PFSK-1 (cell line): Measurements from ENCODE around the gene REPIN1.

Experiments used
- FOXP2 ChIP-seq: optimal IDR thresholded peaks from 2 replicates; pipeline ENCODE3; 2011; ENCODE audit warnings: borderline replicate concordance, control low read depth, inconsistent platforms; ENCODE audit not compliant: insufficient read depth; ENCODE audit errors: extremely low read length, extremely low read depth
- POLR2AphosphoS5 ChIP-seq: IDR thresholded peaks from 2 replicates; pipeline ENCODE4 v1.6.1; 2012; ENCODE audit warnings: low read depth, mild to moderate bottlenecking, control low read depth, low read length, moderate library complexity
- REST ChIP-seq, 2 experiments: IDR thresholded peaks; 2 replicates each; pipeline versions ENCODE4 v1.6.1 to v1.8.0; 2011 to 2012; ENCODE audit warnings: low read depth in 2 of 2, low read length in 2 of 2, control low read depth in 1 of 2, inconsistent platforms in 1 of 2, mild to moderate bottlenecking in 1 of 2, moderate library complexity in 1 of 2; ENCODE audit not compliant: insufficient read depth in 1 of 2
- SIN3A ChIP-seq: IDR thresholded peaks from 2 replicates; pipeline ENCODE4 v1.6.1; 2012; ENCODE audit warnings: mild to moderate bottlenecking, low read length, moderate library complexity, borderline replicate concordance; ENCODE audit not compliant: insufficient read depth
- TAF1 ChIP-seq: IDR thresholded peaks from 2 replicates; pipeline ENCODE4 v1.6.1; 2012; ENCODE audit warnings: low read length, control low read depth, borderline replicate concordance; ENCODE audit not compliant: insufficient read depth

REPIN1 gene

DNA sequence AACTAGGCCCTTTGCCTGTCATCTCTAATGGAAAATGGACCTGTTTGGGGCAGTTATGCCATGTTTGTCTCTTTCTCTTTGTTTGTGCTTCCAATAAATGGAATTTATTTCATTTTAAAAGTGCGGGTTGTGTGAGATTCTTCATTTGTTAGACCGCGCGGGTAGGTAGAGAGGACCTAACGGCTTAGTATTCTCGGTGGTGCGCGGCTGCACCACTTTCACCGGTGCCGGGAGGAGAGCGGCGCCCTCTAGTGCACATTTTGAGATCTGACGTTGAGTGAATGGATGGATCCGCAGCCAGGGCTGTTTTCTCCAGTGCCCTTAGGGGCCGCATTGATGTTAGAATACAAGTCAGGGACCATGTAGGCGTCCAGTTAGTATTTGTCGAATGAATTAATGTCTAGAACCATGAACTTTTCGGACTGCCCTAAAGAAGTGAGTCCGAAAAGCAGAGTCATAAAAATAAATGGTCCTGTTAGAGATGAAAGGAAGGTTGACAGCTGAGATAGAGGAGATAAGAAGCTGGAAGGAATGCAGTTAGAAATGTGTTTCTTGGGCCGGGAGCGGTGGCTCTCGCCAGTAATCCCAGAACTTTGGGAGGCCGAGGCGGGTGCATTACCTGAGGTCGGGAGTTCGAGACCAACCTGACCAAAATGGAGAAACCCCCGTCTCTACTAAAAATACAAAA, 52.5 kb downstream of the REPIN1 start:
- no peak for TF ChIP-seq POLR2AphosphoS5
- TF ChIP-seq REST (IDR thresholded peaks at IDR 0.05; ENCODE audit: insufficient read depth in 1 of 2, low read depth in 2 of 2, low read length in 2 of 2) = no peak
- TF ChIP-seq SIN3A = no peak
- no peak for TF ChIP-seq FOXP2
- no peak for TF ChIP-seq TAF1

DNA sequence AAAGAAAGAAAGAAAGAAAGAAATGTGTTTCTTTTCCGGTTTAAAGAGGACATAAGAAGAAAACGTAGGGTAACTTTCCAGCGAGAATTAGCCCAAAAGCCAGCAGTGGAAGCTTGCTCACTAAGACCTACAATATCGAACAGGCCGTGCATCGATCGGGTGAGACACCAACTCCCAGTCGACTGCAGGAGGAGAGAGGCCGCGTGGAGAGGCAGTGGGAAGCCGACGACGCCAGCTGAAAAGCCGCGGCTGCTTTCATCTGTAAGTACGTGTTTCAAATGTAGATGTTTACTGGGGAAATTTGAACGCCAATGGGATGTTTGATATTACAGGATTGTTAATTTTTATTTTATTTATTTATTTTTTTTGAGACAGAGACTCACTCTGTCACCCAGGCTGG, 53.2 kb downstream of the REPIN1 start:
- no peak for TF ChIP-seq SIN3A
- TF ChIP-seq POLR2AphosphoS5 = no peak
- TF ChIP-seq TAF1 = no peak
- no peak for TF ChIP-seq FOXP2
- TF ChIP-seq REST (IDR thresholded peaks at IDR 0.05; ENCODE audit: insufficient read depth in 1 of 2, low read depth in 2 of 2, low read length in 2 of 2) = no peak
